ENCODE results near the gene B3GNT4.
A peak's percentile ranks its signal among the peaks of the same experiment; 100 is the strongest.

B3GNT4 gene

GRCh38 chr12:122195405-122195804 lies 8.1 kb upstream of the B3GNT4 start:
- TF ChIP-seq EZH2 (IDR thresholded peaks at IDR 0.05; ENCODE audit: borderline replicate concordance, low read length) (no peak), CTCF (IDR thresholded peaks at IDR 0.05; ENCODE audit: low read length) (no peak)
- Histone ChIP-seq H3K9me2 (ENCODE audit: low read depth, low read length) (no peaks in the 10 kb centered on the region), H3K27me3 (ENCODE audit: insufficient read depth, low read length) (no peaks in the 10 kb centered on the region; the same call in 1 of the 2 replicates), H3K4me2 (ENCODE audit: low read length) (no peak overlapping the region), H3K9me3 (ENCODE audit: low read length) (peaks cover 16% of the 10 kb centered on the region; the same call in 1 of the 2 replicates), H3K27ac (ENCODE audit: low read depth, low read length, poor library complexity, severe bottlenecking) (no peak overlapping the region), H2AFZ (ENCODE audit: low read length) (no peak overlapping the region), H3K4me3 (ENCODE audit: low read depth, low read length, poor library complexity, severe bottlenecking) (no peak overlapping the region), H3K79me2 (ENCODE audit: insufficient read depth, low read length) (no peaks in the 10 kb centered on the region), H3K4me1 (ENCODE audit: insufficient read depth, low read length, severe bottlenecking) (peaks cover 26% of the 10 kb centered on the region), H3K9ac (ENCODE audit: low read length) (no peak overlapping the region), H4K20me1 (ENCODE audit: insufficient read depth, low read length) (no peaks in the 10 kb centered on the region), H3K36me3 (ENCODE audit: insufficient read depth, low read length) (peaks cover 6% of the 10 kb centered on the region; the same call in 1 of the 2 replicates), H3F3A (ENCODE audit: insufficient read depth, low read length) (no peaks in the 10 kb centered on the region)

GRCh38 chr12:122197612-122197966 lies 5.9 kb upstream of the B3GNT4 start:
- Histone ChIP-seq H3K9ac (ENCODE audit: low read length) (peak overlapping the region; percentile 51; the same call in 1 of the 2 replicates), H3K9me3 (ENCODE audit: low read length) (peaks cover 16% of the 10 kb centered on the region; the same call in 1 of the 2 replicates), H3K36me3 (ENCODE audit: insufficient read depth, low read length) (peaks cover 6% of the 10 kb centered on the region; the same call in 1 of the 2 replicates), H3F3A (ENCODE audit: insufficient read depth, low read length) (no peaks in the 10 kb centered on the region), H4K20me1 (ENCODE audit: insufficient read depth, low read length) (no peaks in the 10 kb centered on the region), H3K4me2 (ENCODE audit: low read length) (peak overlapping the region; percentile 74), H3K4me3 (ENCODE audit: low read depth, low read length, poor library complexity, severe bottlenecking) (peak overlapping the region; percentile 51), H3K4me1 (ENCODE audit: insufficient read depth, low read length, severe bottlenecking) (peaks cover 28% of the 10 kb centered on the region), H3K79me2 (ENCODE audit: insufficient read depth, low read length) (no peaks in the 10 kb centered on the region), H3K9me2 (ENCODE audit: low read depth, low read length) (no peaks in the 10 kb centered on the region), H3K27ac (ENCODE audit: low read depth, low read length, poor library complexity, severe bottlenecking) (peak overlapping the region; percentile 80), H2AFZ (ENCODE audit: low read length) (no peak overlapping the region), H3K27me3 (ENCODE audit: insufficient read depth, low read length) (no peaks in the 10 kb centered on the region; the same call in 1 of the 2 replicates)
- TF ChIP-seq EZH2 (IDR thresholded peaks at IDR 0.05; ENCODE audit: borderline replicate concordance, low read length): no peak
- no peak for TF ChIP-seq CTCF (IDR thresholded peaks at IDR 0.05; ENCODE audit: low read length)

GRCh38 chr12:122199484-122200355 lies 3.8 kb upstream of the B3GNT4 start:
- Histone ChIP-seq H4K20me1 (ENCODE audit: insufficient read depth, low read length) (no peaks in the 10 kb centered on the region), H3K4me1 (ENCODE audit: insufficient read depth, low read length, severe bottlenecking) (peaks cover 43% of the 10 kb centered on the region), H3K9me2 (ENCODE audit: low read depth, low read length) (no peaks in the 10 kb centered on the region), H3K9me3 (ENCODE audit: low read length) (peaks cover 13% of the 10 kb centered on the region; the same call in 1 of the 2 replicates), H2AFZ (ENCODE audit: low read length) (no peak overlapping the region), H3K27ac (ENCODE audit: low read depth, low read length, poor library complexity, severe bottlenecking) (no peak overlapping the region), H3K4me3 (ENCODE audit: low read depth, low read length, poor library complexity, severe bottlenecking) (no peak overlapping the region), H3K36me3 (ENCODE audit: insufficient read depth, low read length) (peaks cover 6% of the 10 kb centered on the region; the same call in 1 of the 2 replicates), H3K27me3 (ENCODE audit: insufficient read depth, low read length) (no peaks in the 10 kb centered on the region; the same call in 1 of the 2 replicates), H3K4me2 (ENCODE audit: low read length) (no peak overlapping the region), H3K79me2 (ENCODE audit: insufficient read depth, low read length) (no peaks in the 10 kb centered on the region), H3F3A (ENCODE audit: insufficient read depth, low read length) (no peaks in the 10 kb centered on the region), H3K9ac (ENCODE audit: low read length) (no peak overlapping the region)
- TF ChIP-seq EZH2 (IDR thresholded peaks at IDR 0.05; ENCODE audit: borderline replicate concordance, low read length) (no peak), CTCF (IDR thresholded peaks at IDR 0.05; ENCODE audit: low read length) (no peak)

Data from OCI-LY1 (cell line).